DND-41 (cell line): ENCODE data around the gene PDLIM5.
"Not testable (repeated sequence)": the region's sequence is repeated elsewhere in the genome, so short reads cannot be mapped to it uniquely, and the experiment has no call there.

ENCODE experiments used
- ATAC-seq: fragments of 200-7000 bp; cut with Tn5 transposase; 3 replicates; pipeline ENCODE4 v1.9.1; 2021; ENCODE audit warnings: low read depth; ENCODE audit not compliant: insufficient read depth
- DNase-seq: peaks from one replicate; pipeline ENCODE4 v3.0.0-alpha.2; 2020
- H2AFZ ChIP-seq: 2 replicates; pipeline ENCODE4 v1.6.0; 2012; ENCODE audit warnings: low read depth, low read length
- H3K27ac ChIP-seq: 2 replicates; pipeline ENCODE4 v1.5.1; 2012; ENCODE audit warnings: low read length, inconsistent platforms
- H3K27me3 ChIP-seq: fragments of 200-600 bp; sonication (generic); 2 replicates; pipeline ENCODE4 v1.6.0; 2012; ENCODE audit warnings: low read length, mild to moderate bottlenecking, inconsistent platforms; ENCODE audit not compliant: insufficient read depth, poor library complexity
- H3K36me3 ChIP-seq: 2 replicates; pipeline ENCODE4 v1.5.1; 2012; ENCODE audit warnings: low read length, inconsistent platforms; ENCODE audit not compliant: insufficient read depth
- H3K4me1 ChIP-seq: 2 replicates; pipeline ENCODE4 v1.5.1; 2012; ENCODE audit warnings: mild to moderate bottlenecking, low read length; ENCODE audit not compliant: insufficient read depth
- H3K4me2 ChIP-seq: 2 replicates; pipeline ENCODE4 v1.6.0; 2012; ENCODE audit warnings: mild to moderate bottlenecking, moderate library complexity, low read length, inconsistent platforms; ENCODE audit not compliant: insufficient read depth
- H3K4me3 ChIP-seq, 2 experiments: fragments of 200-600 bp in 1 of 2; shearing (Covaris generic) in 1 of 2; 2 replicates each; pipeline ENCODE4 v1.5.1; 2012 to 2016; ENCODE audit warnings: inconsistent platforms in 2 of 2, low read length in 2 of 2, mild to moderate bottlenecking in 2 of 2, low read depth in 1 of 2, moderate library complexity in 1 of 2
- H3K79me2 ChIP-seq: 2 replicates; pipeline ENCODE4 v1.6.0; 2012; ENCODE audit warnings: low read length, inconsistent platforms; ENCODE audit not compliant: insufficient read depth
- H3K9ac ChIP-seq: 2 replicates; pipeline ENCODE4 v1.6.0; 2012; ENCODE audit warnings: low read depth, mild to moderate bottlenecking, inconsistent platforms, low read length, moderate library complexity
- H3K9me3 ChIP-seq: 2 replicates; pipeline ENCODE4 v1.5.1; 2012; ENCODE audit warnings: low read length, moderate library complexity, mild to moderate bottlenecking, inconsistent platforms; ENCODE audit not compliant: insufficient read depth, severe bottlenecking
- H4K20me1 ChIP-seq: 2 replicates; pipeline ENCODE4 v1.6.0; 2012; ENCODE audit warnings: low read length; ENCODE audit not compliant: insufficient read depth
- EZH2 ChIP-seq: IDR thresholded peaks from 3 replicates; pipeline ENCODE4 v1.6.1; 2012; ENCODE audit warnings: borderline replicate concordance, low read depth, mild to moderate bottlenecking, moderate library complexity, low read length, inconsistent platforms; ENCODE audit not compliant: severe bottlenecking
- TF ChIP-seq, protein P1 (sequence below): IDR thresholded peaks from 2 replicates; pipeline ENCODE4 v1.5.1; 2012; ENCODE audit warnings: borderline replicate concordance, low read length, moderate library complexity, mild to moderate bottlenecking; ENCODE audit not compliant: poor library complexity, severe bottlenecking; ENCODE audit errors: extremely low read depth

The PDLIM5 gene

DNA sequence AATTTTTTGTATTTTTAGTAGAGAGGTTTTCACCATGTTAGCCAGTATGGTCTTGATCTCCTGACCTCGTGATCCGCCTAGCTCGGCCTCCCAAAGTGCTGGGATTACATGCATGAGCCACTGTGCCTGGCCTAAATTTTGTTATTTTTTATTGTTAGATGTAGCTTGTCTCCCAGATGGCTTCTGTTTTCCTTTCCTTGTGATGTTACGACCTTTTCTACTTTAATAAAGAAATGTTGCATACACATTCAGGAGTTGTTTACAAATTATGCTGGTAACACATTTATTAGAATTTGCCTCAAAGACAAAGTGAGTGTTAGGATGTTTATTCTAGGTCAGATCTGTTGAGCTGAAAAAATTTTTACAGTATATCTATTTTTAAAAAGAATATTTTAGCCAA is 18.4 kb downstream of the PDLIM5 start:
- Histone ChIP-seq H3K36me3 (no peaks in the 10 kb centered on the region), H3K9ac (no peak overlapping the region), H2AFZ (no peak overlapping the region), H3K27me3 (no peaks in the 10 kb centered on the region), H3K27ac (no peak overlapping the region), H3K4me2 (no peak overlapping the region), H3K4me1 (no peaks in the 10 kb centered on the region), H3K9me3 (peaks cover 2% of the 10 kb centered on the region), H3K4me3 (no peak overlapping the region), H4K20me1 (no peaks in the 10 kb centered on the region), H3K79me2 (0 out of 2 replicates have a peak, but pooled peaks cover 2% of the 10 kb centered on the region)
- no peak for DNase-seq
- TF ChIP-seq, protein P1, sequence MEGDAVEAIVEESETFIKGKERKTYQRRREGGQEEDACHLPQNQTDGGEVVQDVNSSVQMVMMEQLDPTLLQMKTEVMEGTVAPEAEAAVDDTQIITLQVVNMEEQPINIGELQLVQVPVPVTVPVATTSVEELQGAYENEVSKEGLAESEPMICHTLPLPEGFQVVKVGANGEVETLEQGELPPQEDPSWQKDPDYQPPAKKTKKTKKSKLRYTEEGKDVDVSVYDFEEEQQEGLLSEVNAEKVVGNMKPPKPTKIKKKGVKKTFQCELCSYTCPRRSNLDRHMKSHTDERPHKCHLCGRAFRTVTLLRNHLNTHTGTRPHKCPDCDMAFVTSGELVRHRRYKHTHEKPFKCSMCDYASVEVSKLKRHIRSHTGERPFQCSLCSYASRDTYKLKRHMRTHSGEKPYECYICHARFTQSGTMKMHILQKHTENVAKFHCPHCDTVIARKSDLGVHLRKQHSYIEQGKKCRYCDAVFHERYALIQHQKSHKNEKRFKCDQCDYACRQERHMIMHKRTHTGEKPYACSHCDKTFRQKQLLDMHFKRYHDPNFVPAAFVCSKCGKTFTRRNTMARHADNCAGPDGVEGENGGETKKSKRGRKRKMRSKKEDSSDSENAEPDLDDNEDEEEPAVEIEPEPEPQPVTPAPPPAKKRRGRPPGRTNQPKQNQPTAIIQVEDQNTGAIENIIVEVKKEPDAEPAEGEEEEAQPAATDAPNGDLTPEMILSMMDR, result no peak
- no peak for TF ChIP-seq EZH2
- no peak for ATAC-seq

GRCh38 chr4:94470782-94471181 is 19.0 kb downstream of the PDLIM5 start:
- H3K9ac ChIP-seq, result not testable (repeated sequence)

GRCh38 chr4:94472056-94472826 is 20.5 kb downstream of the PDLIM5 start:
- no peak overlapping the region for H3K4me2 ChIP-seq

More at GRCh38 chr4:94470782-94471181, 19.0 kb downstream of the PDLIM5 start:
- DNase-seq, H2AFZ ChIP-seq, H3K36me3 ChIP-seq, H3K4me1 ChIP-seq, H3K27ac ChIP-seq, H3K4me3 ChIP-seq, H3K79me2 ChIP-seq, H3K4me2 ChIP-seq, H3K27me3 ChIP-seq, H4K20me1 ChIP-seq, ATAC-seq, H3K9me3 ChIP-seq: not testable (repeated sequence)

GRCh38 chr4:94475050-94475449 is 23.3 kb downstream of the PDLIM5 start:
- peaks cover 2% of the 10 kb centered on the region for H3K9me3 ChIP-seq
- H4K20me1 ChIP-seq, result no peaks in the 10 kb centered on the region
- no peaks in the 10 kb centered on the region for H3K27me3 ChIP-seq
- H3K79me2 ChIP-seq, result no peaks in the 10 kb centered on the region
- H3K4me3 ChIP-seq, result no peak overlapping the region
- DNase-seq (no peak), ATAC-seq (no peak)
- no peak overlapping the region for H3K9ac ChIP-seq
- TF ChIP-seq, protein P1, result no peak
- TF ChIP-seq EZH2, result no peak
- H3K27ac ChIP-seq, result no peak overlapping the region
- H3K4me1 ChIP-seq, result no peaks in the 10 kb centered on the region
- no peak overlapping the region for H2AFZ ChIP-seq
- H3K4me2 ChIP-seq, result no peak overlapping the region
- no peaks in the 10 kb centered on the region for H3K36me3 ChIP-seq

More at GRCh38 chr4:94472056-94472826, 20.5 kb downstream of the PDLIM5 start:
- no peak for DNase-seq
- Histone ChIP-seq H2AFZ (no peak overlapping the region), H3K79me2 (no peaks in the 10 kb centered on the region), H3K4me1 (no peaks in the 10 kb centered on the region), H3K27ac (no peak overlapping the region), H3K4me3 (no peak overlapping the region), H3K9me3 (peaks cover 2% of the 10 kb centered on the region), H3K36me3 (no peaks in the 10 kb centered on the region), H3K27me3 (no peaks in the 10 kb centered on the region), H3K9ac (no peak overlapping the region), H4K20me1 (no peaks in the 10 kb centered on the region)
- ATAC-seq, result no peak
- TF ChIP-seq, protein P1, result no peak
- TF ChIP-seq EZH2, result no peak
